HG02884 (cell line): ENCODE measurements around the gene NUTM2B.
"Not testable (repeated sequence)": the region's sequence is repeated elsewhere in the genome, so short reads cannot be mapped to it uniquely, and the experiment has no call there.

Experiments used
- ATAC-seq: cut with Tn5 transposase; IDR thresholded peaks from one replicate; pipeline ENCODE4 v1.9.1; 2021; ENCODE audit warnings: mild to moderate bottlenecking, moderate library complexity; ENCODE audit not compliant: unreplicated experiment

NUTM2B gene

GRCh38 chr10:79744844-79745243 is 41.8 kb downstream of the NUTM2B start:
- not testable (repeated sequence) for ATAC-seq

GRCh38 chr10:79748510-79748909 is 45.5 kb downstream of the NUTM2B start:
- ATAC-seq = not testable (repeated sequence)

- peak; percentile 38 for ATAC-seq
Measured at GRCh38 chr10:79753601-79754000, 50.6 kb downstream of the NUTM2B start.

GRCh38 chr10:79758297-79758993 is 55.4 kb downstream of the NUTM2B start:
- not testable (repeated sequence) for ATAC-seq
